Activated naive CD4-positive, alpha-beta T cell treated with anti-CD3 and anti-CD28 coated beads, Interleukin-2, amount 50 U/mL, for 72 hours (primary cell): ENCODE data around the gene PYY. TPM values are rescaled to one million over a fixed set of nuclear protein-coding genes. Genes with fewer than 3 reads are reported as not detected.
"Not testable (repeated sequence)": the region's sequence is repeated elsewhere in the genome, so short reads cannot be mapped to it uniquely, and the experiment has no call there.

Experiments
- ATAC-seq, 2 donors: fragments of 150-1000 bp; cut with Tn5 transposase; 2 replicates each; pipeline ENCODE4 v1.10.0; 2021; ENCODE audit warnings: mild to moderate bottlenecking in 2 of 2, moderate library complexity in 2 of 2
- DNase-seq, 2 donors: peaks; one replicate each; pipeline ENCODE4 v3.0.0; 2021 to 2022; ENCODE audit warnings: low spot score in 2 of 2
- H3K27ac Mint-ChIP-seq, 2 donors: one replicate each; pipeline ENCODE4 v1.8.0; 2022; ENCODE audit warnings: mild to moderate bottlenecking in 2 of 2, mixed read lengths in 2 of 2
- H3K36me3 Mint-ChIP-seq, 2 donors: one replicate each; pipeline ENCODE4 v1.8.0; 2022; ENCODE audit warnings: mixed read lengths in 2 of 2
- H3K9me3 Mint-ChIP-seq, 2 donors: one replicate each; pipeline ENCODE4 v1.8.0; 2022; ENCODE audit warnings: mixed read lengths in 2 of 2
- total RNA-seq, 2 donors: library from RNA; stranded (reverse); gene quantifications; one replicate each; pipeline ENCODE4 v1.2.3, GENCODE V29; 2022

PYY gene
- total RNA-seq, 2 donors from 2014 or later: not detected

DNA sequence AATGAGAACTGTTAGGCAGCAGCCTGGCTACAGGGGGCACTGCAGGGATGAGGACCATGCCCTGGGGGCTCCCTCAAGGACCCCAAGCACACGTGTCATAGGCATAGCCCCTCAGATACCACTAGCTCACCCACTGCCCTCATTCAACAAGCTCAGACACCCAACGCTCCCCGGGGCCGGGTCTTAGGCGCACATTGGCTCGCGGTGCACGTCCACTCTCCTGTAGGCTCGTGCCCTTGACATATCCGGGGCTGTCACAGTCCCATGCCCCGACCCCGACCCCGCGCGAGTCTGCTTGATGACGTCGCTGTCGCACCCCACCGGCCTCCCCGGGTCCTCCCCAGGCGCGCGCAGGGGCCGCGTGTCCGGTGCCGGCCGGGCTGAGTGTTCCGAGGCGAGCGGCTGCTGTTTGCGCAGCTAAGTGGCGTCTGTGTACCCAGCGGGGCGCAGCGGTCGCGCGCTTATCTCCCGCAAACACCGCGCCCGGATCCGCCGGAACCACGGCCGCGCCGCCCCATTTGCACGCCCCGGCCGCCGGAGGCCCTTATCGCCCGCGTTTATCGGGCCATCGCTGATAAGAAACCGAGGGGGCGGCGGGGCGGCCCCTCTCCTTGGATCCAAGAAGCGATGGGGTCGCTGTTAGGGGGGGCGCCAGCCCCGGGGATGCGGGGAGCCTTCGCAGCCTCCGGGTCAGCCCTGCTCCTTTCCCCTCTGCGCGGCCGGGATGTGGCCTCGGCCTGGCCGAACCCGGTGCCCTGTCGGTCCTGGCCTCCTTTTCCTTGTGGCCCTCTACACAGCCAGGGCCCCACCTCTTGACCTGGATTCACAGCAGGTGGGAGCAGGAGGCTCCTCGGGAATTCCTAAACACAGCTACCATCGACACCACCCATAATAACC, 30.0 kb upstream of the PYY start:
- Mint-ChIP-seq H3K9me3 (no peaks in the 10 kb centered on the region), H3K27ac (no peak overlapping the region), H3K36me3 (no peaks in the 10 kb centered on the region)
- ATAC-seq (peak; percentile 16 to 58), DNase-seq (no peak)

GRCh38 chr17:43983196-43983514, 29.4 kb upstream of the PYY start:
- no peak for DNase-seq
- Mint-ChIP-seq H3K9me3 (no peaks in the 10 kb centered on the region), H3K27ac (no peak overlapping the region), H3K36me3 (no peaks in the 10 kb centered on the region)
- ATAC-seq: no peak

- Mint-ChIP-seq H3K36me3 (no peaks in the 10 kb centered on the region), H3K9me3 (no peaks in the 10 kb centered on the region), H3K27ac (no peak overlapping the region)
- ATAC-seq (no peak), DNase-seq (no peak)
Observed at GRCh38 chr17:43982171-43982570, 28.4 kb upstream of the PYY start.

DNA sequence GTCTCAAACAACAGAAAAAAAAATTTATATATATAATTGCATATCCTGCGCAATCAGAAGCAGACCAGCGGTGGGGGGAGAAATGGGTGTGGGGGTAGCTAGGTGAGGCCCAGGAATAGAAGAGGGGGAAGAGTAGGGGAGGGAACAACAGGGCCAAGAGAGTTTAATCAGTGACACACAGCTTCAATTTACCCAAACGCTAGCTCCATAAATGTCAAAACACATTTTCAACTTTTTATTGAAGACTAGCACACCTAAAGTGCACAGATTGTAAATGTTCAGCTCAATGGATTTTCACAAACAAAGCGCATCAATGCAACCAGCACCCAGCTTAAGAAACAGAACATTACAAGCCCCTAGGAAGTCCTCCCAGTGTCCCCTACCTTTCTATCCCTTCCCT, 25.9 kb upstream of the PYY start:
- DNase-seq: no peak
- no peak overlapping the region for H3K27ac Mint-ChIP-seq
- ATAC-seq: no peak

GRCh38 chr17:43979011-43979410, 25.3 kb upstream of the PYY start:
- no peak for DNase-seq
- no peak for ATAC-seq
- Mint-ChIP-seq H3K9me3 (no peaks in the 10 kb centered on the region), H3K36me3 (no peaks in the 10 kb centered on the region), H3K27ac (no peak overlapping the region)

More for the DNA sequence above, 25.9 kb upstream of the PYY start:
- Mint-ChIP-seq H3K36me3 (no peaks in the 10 kb centered on the region), H3K9me3 (no peaks in the 10 kb centered on the region)

GRCh38 chr17:43978078-43978477, 24.3 kb upstream of the PYY start:
- DNase-seq (no peak), ATAC-seq (no peak)
- Mint-ChIP-seq H3K27ac (no peak overlapping the region), H3K9me3 (no peaks in the 10 kb centered on the region), H3K36me3 (no peaks in the 10 kb centered on the region)

DNA sequence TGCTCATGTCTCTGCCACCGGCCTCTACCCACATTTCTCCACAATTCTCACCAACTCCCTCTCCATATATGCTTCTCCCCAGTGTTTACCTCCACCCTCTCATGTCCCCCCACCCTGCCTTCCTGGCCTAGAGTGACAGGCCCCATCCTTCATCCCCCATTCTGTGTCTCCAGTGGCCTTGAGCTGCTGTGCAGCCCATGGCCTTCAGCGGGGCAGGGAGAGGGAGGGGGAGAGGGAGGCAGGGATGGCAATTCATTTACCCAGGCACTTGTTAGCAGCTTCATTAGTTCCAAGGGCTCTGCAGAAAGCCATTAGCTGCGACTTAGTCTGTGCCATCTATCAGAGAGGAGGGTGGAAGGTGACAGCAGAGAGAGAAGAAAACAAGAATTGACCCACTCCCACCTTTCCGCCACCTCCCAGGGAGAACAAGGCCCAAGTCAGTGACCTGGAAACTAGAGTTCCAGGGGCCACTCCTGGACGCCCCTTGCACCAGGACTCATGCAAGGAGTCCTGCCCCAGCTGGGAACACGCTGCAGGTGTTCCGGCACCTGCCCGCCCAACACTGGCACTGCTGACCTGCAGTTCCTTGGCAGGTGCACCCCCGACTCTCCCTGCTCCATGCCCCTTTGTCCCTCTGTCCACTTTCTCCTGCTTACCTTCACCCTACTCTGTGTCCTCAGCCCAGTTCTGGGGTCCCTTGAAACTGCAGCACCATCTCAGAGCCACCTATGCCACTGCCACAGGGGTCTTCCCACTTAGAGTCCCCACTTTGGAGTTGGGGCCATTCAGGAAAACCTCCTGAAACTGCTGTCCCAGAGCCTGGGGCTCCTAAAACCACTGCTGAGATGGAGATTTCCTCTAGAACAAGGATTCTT, 23.5 kb upstream of the PYY start:
- DNase-seq (no peak), ATAC-seq (no peak)
- no peaks in the 10 kb centered on the region for H3K36me3 Mint-ChIP-seq
- no peaks in the 10 kb centered on the region for H3K9me3 Mint-ChIP-seq
- no peak overlapping the region for H3K27ac Mint-ChIP-seq

GRCh38 chr17:43975898-43976297, 22.2 kb upstream of the PYY start:
- no peak overlapping the region for H3K27ac Mint-ChIP-seq
- no peaks in the 10 kb centered on the region for H3K9me3 Mint-ChIP-seq
- no peaks in the 10 kb centered on the region for H3K36me3 Mint-ChIP-seq
- DNase-seq (no peak), ATAC-seq (no peak)

- no peak for ATAC-seq
- no peak overlapping the region for H3K27ac Mint-ChIP-seq
Observed at GRCh38 chr17:43974382-43975266, 20.9 kb upstream of the PYY start.

DNA sequence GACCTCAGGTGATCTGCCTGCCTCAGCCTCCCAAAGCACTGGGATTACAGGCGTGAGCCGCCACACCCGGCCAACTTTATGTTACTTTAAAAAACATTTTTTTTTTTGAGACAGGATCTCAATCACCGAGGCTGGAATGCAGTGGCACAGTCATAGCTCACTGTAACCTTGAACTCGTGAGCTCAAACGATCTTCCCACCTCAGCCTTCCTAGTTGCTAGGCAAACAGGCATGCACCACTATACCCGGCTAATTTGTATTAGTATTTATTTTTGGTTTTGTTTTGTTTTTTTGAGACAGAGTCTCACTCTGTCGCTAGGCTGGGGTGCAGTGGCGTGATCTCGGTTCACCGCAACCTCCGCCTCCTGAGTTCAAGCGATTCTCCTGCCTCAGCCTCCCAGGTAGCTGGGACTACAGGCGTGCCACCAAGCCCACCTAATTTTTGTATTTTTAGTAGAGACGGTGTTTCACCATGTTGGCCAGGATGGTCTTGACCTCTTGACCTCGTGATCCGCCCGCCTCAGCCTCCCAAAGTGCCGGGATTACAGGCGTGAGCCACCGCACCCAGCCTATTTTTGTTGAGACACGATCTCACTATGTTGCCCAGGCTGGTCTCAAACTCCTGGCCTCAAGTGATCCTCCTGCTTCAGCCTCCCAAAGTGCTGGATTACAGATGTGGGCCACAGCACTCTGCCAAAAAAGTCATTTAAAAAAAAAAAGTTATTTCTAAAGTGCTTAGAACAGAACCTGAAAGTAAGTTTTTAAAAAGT, 18.9 kb upstream of the PYY start:
- H3K9me3 Mint-ChIP-seq, DNase-seq, H3K27ac Mint-ChIP-seq, ATAC-seq, H3K36me3 Mint-ChIP-seq: not testable (repeated sequence)

More at GRCh38 chr17:43974382-43975266, 20.9 kb upstream of the PYY start:
- DNase-seq: no peak
- no peaks in the 10 kb centered on the region for H3K36me3 Mint-ChIP-seq
- H3K9me3 Mint-ChIP-seq: no peaks in the 10 kb centered on the region

DNA sequence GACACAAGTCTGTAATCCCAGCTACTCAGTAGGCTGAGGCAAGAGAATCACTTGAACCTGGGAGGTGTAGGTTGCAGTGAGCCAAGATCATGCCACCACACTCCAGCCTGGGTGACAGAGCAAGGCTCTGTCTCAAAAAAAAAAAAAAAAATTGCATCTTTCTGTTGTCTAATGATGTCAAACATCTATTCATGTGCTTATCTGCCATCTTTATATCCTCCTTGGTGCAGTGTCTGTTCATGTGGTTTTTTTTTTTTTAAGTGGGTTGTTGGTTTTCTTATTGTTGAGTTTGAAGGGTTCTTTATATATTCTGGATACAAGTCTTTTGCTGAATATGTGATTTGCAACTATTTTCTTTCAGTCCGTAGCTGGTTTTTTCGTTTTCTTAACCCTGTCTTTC, 17.7 kb upstream of the PYY start:
- not testable (repeated sequence) for H3K27ac Mint-ChIP-seq, H3K9me3 Mint-ChIP-seq, H3K36me3 Mint-ChIP-seq, DNase-seq, ATAC-seq

DNA sequence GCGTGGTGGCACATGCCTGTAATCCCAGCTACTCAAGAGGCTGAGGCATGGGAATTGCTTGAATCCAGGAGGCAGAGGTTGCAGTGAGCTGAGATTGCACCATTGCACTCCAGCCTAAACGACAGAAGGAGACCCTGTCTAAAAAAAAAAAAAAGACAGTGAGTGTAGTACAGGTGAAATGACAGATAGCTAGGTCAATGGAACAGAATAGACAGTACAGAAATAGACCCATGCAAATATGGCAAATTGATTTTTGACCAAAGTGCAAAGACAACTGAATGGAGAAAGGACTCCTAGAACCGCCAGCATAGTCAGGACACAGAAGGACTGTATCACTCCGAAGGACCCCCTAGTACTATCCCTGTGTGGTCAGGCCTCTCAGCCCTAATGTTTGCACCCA, 16.6 kb upstream of the PYY start:
- Mint-ChIP-seq H3K9me3 (no peaks in the 10 kb centered on the region), H3K27ac (no peak overlapping the region), H3K36me3 (no peaks in the 10 kb centered on the region)
- DNase-seq: no peak
- no peak for ATAC-seq

DNA sequence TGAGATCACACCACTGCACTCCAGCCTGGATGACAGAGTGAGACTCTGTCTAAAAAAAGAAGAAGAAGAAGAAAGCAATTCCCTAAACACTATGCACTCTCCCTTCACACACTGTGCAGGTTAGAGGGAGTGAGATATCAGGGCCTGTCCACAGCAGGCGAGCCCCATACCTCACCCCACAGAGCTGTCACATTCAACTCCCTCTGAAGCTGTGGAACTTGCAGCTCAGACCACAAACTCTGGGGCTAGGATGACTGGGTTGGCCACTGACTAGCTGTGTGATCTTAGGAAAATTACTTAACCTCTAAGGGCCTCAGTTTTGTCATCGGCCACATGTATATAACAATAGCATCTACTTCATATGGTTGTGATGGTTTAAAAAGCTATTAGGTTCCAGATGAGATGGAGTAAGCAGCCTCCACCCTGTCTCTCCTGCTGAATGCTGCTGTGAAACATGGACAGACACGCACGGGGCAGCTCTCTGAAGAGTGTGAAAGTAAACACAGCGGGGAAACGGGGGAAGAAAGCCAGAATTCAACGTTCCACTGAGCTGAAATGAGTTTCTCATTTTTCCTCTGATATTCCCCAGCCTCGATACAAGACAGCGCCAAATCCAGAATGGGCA, 13.6 kb upstream of the PYY start:
- Mint-ChIP-seq H3K27ac (no peak overlapping the region), H3K9me3 (no peaks in the 10 kb centered on the region), H3K36me3 (no peaks in the 10 kb centered on the region)
- peak; percentile 45 to 63 for ATAC-seq
- no peak for DNase-seq

DNA sequence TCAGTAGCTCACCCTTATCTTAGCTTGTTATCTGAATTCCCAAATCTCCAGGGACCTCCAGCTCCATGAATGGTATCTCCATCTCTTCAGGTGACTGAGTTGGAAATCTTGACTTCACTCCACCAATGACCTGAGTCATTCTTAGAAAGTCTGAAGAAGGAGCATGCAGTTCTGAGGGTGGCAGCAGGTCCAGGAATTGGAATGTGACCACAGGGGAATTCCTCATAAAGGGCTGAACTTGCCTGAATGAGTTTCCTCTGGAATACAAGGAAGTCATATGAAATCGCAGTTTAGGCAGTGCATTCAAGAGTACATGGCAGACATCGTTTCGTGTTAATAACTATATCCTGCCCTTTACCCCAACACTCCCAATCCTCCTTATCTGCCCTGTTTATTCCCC, 12.5 kb upstream of the PYY start:
- no peak for ATAC-seq
- H3K36me3 Mint-ChIP-seq: no peaks in the 10 kb centered on the region
- DNase-seq: no peak
- no peaks in the 10 kb centered on the region for H3K9me3 Mint-ChIP-seq
- H3K27ac Mint-ChIP-seq: no peak overlapping the region

DNA sequence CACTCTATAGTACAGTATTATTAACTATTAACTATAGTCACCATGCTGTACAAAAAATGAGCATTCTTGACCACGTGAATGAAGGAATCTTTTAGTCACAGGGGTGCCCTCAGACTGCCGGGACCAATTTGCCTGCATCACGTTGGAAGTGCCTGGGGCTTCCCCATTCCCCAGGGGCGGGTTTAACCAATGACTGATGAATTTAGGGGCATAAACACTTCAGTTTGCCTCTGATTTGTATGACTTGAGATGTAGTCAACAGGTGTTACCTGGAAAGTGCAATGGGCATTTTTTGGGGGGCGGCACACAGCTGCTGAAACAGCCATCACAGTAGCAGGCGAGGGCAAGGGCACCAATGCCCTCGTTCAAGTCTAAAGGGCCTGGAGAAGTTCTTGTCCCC, 8.7 kb upstream of the PYY start:
- no peak for ATAC-seq

GRCh38 chr17:43961954-43962353, 8.2 kb upstream of the PYY start:
- ATAC-seq: no peak
- H3K27ac Mint-ChIP-seq: no peak overlapping the region
- H3K9me3 Mint-ChIP-seq: no peaks in the 10 kb centered on the region
- no peaks in the 10 kb centered on the region for H3K36me3 Mint-ChIP-seq
- no peak for DNase-seq

More for the DNA sequence above, 8.7 kb upstream of the PYY start:
- Mint-ChIP-seq H3K27ac (no peak overlapping the region), H3K36me3 (no peaks in the 10 kb centered on the region), H3K9me3 (no peaks in the 10 kb centered on the region)
- no peak for DNase-seq
